Measurements from ENCODE around the gene WWTR1. TPM values are rescaled to one million over a fixed set of nuclear protein-coding genes. Genes with fewer than 3 reads are reported as not detected.

The WWTR1 gene
- total RNA-seq, 1 donor from 2014 or later = 282 TPM

DNA sequence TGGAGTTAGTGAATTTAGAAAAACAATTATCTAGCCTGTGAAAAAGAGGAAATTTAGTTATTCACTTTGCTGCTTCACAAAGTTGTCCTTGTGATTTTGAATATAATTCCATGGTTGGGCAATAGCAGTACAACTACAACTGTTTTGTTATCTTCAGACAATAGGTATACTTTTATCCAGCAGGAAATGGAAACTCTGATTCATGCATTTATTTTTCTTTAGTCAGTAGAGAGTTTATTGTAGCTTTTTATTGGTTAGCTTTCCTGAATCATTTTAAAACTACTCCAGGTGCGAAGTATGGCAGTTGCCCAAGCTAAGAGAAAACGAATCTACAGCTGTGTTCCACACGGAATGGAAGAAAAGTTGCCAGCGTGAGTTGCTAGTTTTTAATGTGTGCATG lies 103.0 kb downstream of the WWTR1 start:
- intact Hi-C loops (cut with DNase I) = no loop called here
- Histone ChIP-seq H3K36me3 (no peaks in the 10 kb centered on the region), H3K4me1 (peaks cover 12 to 40% of the 10 kb centered on the region in 2 donors), H3K4me3 (no peak overlapping the region), H3K27ac (peak overlapping the region; percentile 73 to 83), H3K27me3 (no peaks in the 10 kb centered on the region), H3K9me3 (no peaks in the 10 kb centered on the region)
- TF ChIP-seq, protein P1, sequence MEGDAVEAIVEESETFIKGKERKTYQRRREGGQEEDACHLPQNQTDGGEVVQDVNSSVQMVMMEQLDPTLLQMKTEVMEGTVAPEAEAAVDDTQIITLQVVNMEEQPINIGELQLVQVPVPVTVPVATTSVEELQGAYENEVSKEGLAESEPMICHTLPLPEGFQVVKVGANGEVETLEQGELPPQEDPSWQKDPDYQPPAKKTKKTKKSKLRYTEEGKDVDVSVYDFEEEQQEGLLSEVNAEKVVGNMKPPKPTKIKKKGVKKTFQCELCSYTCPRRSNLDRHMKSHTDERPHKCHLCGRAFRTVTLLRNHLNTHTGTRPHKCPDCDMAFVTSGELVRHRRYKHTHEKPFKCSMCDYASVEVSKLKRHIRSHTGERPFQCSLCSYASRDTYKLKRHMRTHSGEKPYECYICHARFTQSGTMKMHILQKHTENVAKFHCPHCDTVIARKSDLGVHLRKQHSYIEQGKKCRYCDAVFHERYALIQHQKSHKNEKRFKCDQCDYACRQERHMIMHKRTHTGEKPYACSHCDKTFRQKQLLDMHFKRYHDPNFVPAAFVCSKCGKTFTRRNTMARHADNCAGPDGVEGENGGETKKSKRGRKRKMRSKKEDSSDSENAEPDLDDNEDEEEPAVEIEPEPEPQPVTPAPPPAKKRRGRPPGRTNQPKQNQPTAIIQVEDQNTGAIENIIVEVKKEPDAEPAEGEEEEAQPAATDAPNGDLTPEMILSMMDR (IDR thresholded peaks at IDR 0.05) = no peak
- no peak for DNase-seq (ENCODE audit: low spot score in 2 of 2)

GRCh38 chr3:149553781-149554451 lies 103.9 kb downstream of the WWTR1 start:
- peaks cover 12 to 38% of the 10 kb centered on the region in 2 donors for H3K4me1 ChIP-seq
- H3K27me3 ChIP-seq = no peaks in the 10 kb centered on the region
- no peaks in the 10 kb centered on the region for H3K9me3 ChIP-seq
- intact Hi-C loops (cut with DNase I) = no loop called here
- peak overlapping the region; percentile 20 to 39 for H3K4me3 ChIP-seq
- H3K27ac ChIP-seq = peak overlapping the region; percentile 73 to 83
- TF ChIP-seq, protein P1 (IDR thresholded peaks at IDR 0.05) = no peak
- peak in 1 of 2 donors; percentile 74 for DNase-seq (ENCODE audit: low spot score in 2 of 2)
- H3K36me3 ChIP-seq = no peaks in the 10 kb centered on the region

GRCh38 chr3:149552700-149553099 lies 105.1 kb downstream of the WWTR1 start:
- peak overlapping the region; percentile 73 to 83 for H3K27ac ChIP-seq
- intact Hi-C loops (cut with DNase I) = no loop called here
- TF ChIP-seq, protein P1 (IDR thresholded peaks at IDR 0.05) = no peak
- H3K36me3 ChIP-seq = no peaks in the 10 kb centered on the region
- H3K27me3 ChIP-seq = no peaks in the 10 kb centered on the region
- no peak overlapping the region for H3K4me3 ChIP-seq
- H3K9me3 ChIP-seq = no peaks in the 10 kb centered on the region
- DNase-seq (ENCODE audit: low spot score in 2 of 2) = no peak
- peaks cover 18 to 50% of the 10 kb centered on the region in 2 donors for H3K4me1 ChIP-seq

GRCh38 chr3:149551500-149551899 lies 106.3 kb downstream of the WWTR1 start:
- intact Hi-C loops (cut with DNase I) = no loop called here
- DNase-seq (ENCODE audit: low spot score in 2 of 2) = no peak
- Histone ChIP-seq H3K36me3 (no peaks in the 10 kb centered on the region), H3K9me3 (no peaks in the 10 kb centered on the region), H3K4me1 (peaks cover 18 to 56% of the 10 kb centered on the region in 2 donors), H3K4me3 (no peak overlapping the region), H3K27ac (peak overlapping the region; percentile 73 to 83), H3K27me3 (no peaks in the 10 kb centered on the region)
- TF ChIP-seq, protein P1 (IDR thresholded peaks at IDR 0.05) = no peak

GRCh38 chr3:149548669-149549065 lies 109.2 kb downstream of the WWTR1 start:
- H3K27ac ChIP-seq = peak overlapping the region; percentile 89 to 92
- intact Hi-C loops (cut with DNase I) = loop anchor here (2.0 kb wide), 1 partner anchor 26 kb away; no protein-coding TSS in a partner anchor
- no peaks in the 10 kb centered on the region for H3K27me3 ChIP-seq
- TF ChIP-seq, protein P1 (IDR thresholded peaks at IDR 0.05) = no peak
- DNase-seq (ENCODE audit: low spot score in 2 of 2) = no peak
- no peaks in the 10 kb centered on the region for H3K9me3 ChIP-seq
- peak overlapping the region in 1 of 2 donors; percentile 39 for H3K4me3 ChIP-seq
- no peaks in the 10 kb centered on the region for H3K36me3 ChIP-seq
- peaks cover 10 to 30% of the 10 kb centered on the region in 2 donors for H3K4me1 ChIP-seq

All from ascending aorta (tissue), 2 donors.